HG03521 (cell line): ENCODE measurements around the gene FLAD1.
A peak's percentile ranks its signal among the peaks of the same experiment; 100 is the strongest.

Source experiments
- ATAC-seq: cut with Tn5 transposase; IDR thresholded peaks from one replicate; pipeline ENCODE4 v1.9.1; 2021; ENCODE audit warnings: mild to moderate bottlenecking, moderate library complexity; ENCODE audit not compliant: unreplicated experiment

The FLAD1 gene

DNA sequence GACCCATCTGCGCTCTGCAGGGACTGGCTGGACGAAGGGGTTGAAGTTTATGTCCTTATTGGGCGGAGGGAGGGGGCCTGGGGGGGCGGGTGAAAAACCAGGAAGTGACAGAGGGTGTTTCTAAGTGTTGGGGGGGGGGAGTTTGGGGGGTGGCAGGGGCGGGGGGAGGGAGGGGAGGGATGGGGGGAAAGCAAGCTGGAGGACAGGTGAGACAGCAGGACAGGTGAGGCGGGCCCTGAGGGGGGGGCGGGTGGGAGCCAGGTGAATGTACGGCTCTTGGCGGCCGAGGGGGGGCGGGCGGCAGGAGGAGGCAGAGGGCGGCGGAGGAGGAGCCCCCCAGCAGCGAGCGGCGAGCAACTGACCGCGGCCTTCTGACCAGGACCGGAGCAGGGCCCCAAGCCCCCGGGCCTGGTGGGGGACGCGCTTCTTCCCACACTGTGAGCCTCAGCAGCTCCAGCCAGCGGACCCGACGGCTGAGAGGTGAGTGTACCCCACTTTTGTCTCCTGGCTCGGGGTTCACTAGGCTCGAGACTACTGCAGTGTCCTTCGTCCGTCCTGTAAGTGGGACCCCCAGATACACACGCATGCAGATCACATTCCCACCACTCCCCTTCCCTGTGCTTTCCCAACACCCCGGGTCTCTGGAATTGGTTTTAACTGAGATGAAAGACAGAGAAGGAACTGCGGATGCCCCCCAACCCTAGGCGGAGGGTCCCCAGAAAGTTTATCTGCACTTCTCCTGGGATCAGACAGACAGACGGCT is 19.5 kb downstream of the FLAD1 start, which contains the start of gene ZBTB7B:
Gene ZBTB7B (plus strand): TSS at position 339 of the 763 bp plus-strand sequence. CDS start 11,859 bp downstream, outside the sequence.
- ATAC-seq = peak; percentile 4

DNA sequence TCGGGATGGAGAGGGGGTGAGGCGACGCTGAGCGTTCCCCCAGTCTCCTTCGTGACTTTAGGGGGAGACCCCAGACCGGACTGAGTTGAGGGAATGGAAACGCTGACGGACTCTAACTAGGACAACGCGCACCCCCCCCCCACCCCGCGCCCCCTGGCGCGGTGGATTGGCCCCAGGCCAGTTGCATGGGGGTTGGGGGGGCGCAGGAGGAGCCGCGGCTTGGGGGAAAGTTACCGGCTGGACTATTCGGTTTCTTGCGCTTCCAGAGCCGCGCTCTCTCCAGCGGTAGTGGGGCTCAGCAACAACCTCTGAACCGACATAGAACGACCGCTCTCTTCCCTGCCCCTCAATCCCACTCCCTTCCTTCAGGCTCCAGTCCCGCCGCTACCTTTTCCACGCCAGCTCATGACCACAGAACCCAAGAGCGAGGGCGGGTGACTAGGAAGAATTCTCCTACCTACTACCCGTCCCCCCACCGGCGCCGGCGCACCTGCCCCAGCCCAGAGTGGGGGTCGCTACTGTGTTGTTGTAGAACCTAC is 20.2 kb downstream of the FLAD1 start:
- no peak for ATAC-seq

DNA sequence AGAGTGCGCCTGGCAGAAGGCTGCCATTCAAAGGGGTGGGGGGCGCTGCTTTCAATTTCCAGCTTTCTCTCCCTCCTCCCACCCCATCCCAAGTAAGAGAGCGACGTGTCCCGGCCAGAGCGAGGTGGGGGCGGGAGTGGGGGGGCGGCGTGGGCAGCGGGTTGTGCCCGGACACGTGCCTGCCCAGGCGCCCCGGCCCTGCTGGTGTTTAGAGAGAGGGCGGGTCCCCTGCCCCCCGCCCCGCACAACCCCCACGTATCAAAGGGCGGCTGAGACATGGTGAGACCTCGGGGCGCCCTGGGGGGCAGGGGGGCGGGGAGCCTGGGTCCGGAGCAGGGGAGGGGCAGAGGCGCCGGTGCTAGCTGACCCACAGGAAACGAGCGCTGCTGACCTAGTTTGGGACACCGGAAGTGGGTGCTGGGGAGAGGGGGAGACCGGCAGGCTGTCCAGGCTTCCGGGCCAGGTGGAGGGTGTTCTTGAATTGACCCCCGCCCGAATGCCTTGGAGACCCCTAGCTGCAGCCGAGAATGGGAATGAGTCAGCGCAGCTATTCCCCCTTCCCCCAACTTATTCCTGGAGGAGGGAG is 20.7 kb downstream of the FLAD1 start:
- ATAC-seq = no peak

DNA sequence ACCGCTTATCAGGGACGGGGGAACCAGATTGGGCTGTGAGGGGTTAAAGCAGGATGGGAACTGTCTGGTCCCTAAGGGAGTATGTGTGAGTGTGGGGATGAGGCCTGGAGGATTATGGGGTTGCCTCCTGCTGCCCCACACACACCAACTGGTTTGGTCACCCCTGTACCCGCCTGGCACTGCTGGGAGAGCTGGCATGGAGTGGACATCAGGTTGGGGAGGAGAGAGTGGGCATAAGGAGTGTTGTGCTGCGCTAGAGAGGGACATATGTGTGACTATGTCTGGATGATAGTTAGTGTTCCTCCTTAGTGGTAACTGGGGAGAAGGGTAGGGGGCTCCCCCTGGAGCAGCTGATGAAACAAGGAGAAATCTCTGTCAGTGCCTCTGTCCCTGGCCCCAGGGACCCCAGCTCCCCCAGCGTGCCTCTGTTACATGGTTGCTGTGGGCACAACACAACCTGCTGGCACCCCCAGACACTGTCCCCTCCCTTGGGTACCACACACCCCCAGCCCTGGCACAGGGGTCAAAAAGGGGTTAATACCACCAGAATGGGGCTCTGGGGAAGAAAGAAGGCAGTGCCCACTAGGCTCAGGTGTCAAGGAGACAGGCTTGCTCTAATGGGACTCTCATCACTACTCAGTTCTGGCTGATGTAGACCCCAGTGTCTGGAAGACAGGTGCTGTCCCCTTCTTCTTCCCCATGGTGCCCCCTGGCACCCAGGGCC is 21.4 kb downstream of the FLAD1 start:
- ATAC-seq = no peak

DNA sequence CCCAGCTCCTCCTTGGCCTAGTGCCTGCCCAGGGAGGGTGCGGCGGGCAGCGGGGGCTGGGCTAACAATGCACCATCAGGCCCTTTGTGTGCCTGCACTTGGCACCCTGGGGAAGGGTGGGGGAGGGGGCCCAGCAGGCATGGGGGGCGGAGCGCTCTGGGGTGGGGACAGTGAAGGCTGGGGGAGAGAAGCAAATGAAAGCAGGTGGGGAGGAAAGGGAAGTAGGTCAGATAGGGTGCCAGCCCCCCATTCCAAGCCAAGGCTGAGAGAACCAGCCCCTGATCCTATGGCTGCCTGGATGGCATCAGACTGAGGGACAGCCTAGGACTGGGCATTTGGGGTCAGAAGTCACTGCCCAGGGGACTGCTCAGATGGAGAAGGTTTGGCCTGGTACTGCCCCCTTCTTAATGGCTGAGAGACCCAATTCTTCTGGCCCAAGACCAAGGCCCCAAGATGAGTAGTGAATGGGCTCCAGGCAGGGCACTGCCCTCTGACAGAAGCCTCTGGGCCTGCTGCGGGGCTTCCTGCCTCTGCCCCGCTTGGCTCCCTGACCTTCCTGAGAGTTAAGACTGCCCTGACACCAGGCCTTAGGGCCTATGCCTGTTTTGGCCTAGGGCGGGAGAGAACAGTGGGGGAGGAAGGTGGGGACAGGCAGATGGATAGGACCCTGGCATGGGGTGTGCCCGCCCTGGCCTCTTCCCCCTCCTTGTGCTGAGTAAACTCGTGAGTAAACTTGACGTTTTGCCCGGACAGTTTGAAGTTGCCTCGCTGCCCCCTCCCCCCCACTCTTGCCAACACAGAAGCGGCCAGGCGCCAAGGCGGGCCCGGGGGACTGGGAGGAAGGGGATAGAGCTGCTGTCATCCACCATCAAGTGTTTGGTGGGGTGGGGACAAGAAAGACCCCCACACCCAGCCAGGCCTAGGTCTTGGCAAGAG is 22.2 kb downstream of the FLAD1 start:
- no peak for ATAC-seq

DNA sequence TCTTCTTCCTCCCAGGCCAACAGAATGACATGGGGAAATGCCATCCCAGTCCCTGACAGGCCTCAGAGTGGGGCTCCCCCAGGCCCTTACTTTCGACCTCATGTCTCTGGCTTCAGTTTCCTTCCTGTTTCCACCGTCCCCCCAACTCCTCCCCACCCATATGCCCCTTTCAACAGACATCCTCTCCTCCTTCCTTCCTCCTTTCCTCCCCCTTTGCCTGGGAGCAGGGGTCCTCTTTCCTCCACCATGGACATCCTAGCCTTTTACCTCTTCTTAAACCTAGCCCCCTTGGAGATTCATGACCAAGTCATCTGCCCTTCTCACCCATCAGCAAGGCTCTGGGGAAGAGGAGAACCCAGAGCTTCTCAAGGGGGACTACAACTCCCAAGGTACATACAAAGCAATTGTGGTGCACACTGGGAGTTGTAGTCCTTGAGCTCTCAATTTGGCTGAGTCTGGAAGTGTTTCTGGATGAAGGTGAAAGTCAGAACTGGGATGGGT is 23.5 kb downstream of the FLAD1 start:
- no peak for ATAC-seq

DNA sequence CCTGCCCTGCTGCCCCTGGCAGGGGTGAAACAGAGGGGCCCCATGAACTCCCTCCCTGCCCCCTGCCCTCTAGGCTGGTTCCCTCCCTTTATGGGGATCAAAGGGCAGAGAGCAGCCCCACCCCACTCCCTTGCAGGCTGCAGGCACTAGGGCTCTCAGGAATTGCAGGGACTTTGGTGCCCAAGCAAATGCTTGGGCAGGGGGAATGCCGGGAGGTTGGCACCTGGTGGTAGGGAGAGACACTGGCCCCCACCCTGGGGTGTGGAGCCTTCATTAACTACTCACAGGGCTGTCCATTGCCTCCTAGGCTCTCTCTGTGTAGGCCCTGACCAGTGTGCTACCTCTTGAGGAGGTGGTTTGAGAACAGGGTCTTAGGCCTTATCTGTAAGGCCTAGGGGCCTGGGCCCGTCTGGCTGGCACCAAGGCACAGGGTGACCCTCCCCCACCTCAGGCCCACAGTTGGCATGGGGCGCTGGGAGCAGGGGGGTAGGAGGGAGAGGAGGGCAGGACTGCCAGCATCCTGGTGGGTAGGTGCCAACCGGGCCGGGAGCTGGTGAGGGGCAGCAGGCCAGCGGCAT is 24.2 kb downstream of the FLAD1 start:
- no peak for ATAC-seq

DNA sequence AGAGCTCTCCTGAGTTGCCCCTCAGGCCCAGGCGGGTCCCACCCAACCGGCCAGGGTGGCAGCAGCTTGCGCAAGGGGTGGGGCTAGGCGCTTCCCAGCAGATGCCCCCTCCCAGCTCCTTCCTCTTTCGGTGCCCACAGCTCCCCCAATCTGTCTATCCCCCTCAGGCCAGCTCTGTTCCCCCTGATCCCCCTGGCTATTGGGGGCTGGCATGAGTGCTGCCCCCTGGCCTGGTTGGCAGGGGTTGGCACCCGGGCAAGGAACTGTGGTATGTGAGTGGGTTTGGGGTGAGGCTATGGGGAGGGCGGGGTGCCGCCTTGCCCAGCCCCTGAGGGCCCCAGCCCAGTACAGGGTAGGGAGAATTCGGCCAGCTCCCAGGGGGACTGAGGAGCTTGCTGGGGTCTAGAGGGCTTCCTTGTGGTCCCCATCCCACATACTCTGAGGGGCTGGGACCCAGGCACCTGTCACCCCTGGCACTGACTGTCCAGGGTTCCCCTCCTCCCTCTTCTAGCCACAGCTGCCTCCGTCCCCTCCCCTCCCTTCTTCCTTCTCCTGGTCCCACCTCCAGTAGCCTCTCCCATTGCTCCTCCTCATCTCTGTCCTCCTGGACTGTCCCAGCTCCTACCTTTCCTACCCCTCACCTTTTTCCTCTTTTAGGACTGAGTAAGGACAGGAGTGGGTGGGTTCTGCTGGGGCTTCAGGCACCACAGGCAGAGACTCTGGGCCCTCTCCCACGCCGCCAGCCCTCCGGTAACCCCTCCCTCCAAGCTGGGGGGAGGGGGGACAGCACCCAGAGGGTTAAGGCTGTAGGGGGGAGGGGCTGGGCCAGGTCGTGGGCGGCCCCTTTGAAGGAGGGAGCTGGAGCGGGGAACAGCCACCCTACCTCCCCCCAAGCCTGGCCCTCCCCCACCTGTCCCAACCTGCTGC is 25.1 kb downstream of the FLAD1 start:
- no peak for ATAC-seq

DNA sequence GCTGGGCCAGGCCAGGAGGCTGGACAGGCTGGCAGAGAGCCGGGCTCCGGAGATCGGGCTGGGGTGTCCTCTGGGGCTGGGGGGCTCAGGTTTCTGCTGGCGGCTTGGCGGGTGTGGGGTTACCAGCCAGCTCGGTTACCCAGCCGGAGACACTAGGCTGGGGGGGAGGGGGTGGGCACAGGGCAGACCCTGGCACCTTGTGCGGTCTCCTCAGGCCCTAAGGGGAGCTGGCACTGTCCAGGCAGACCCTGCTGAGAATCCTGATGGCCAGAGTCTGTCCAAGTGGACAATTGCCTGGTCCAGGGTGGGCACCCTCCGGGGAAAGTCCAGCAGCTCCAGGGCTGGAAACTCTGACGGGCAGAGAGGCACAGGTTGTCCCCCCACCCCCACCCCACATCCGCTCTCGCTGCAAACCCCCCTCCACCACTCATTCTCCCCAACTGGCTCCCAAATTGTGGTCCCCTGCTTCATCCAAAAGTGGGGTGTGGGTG is 26.1 kb downstream of the FLAD1 start:
- ATAC-seq = no peak

DNA sequence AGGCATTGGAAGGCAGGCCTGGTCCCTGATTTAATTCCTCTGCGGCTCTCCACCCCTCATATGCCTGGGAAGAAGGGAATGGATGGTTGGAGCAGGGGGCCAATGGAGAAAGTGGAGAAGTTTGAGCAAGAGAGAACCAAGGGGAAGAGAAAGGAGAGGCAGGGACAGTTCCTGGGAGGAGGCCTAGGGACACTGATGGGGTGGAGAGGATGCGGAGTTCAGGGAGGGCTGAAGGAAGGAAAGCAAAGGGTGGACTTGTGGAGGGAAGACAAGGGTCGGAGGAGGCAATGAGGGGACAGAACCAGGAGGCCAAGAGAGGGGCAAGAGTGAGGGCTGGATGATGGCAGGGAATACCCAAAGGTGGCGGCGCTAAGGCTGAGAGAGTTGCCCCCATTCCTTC is 26.6 kb downstream of the FLAD1 start:
- no peak for ATAC-seq

DNA sequence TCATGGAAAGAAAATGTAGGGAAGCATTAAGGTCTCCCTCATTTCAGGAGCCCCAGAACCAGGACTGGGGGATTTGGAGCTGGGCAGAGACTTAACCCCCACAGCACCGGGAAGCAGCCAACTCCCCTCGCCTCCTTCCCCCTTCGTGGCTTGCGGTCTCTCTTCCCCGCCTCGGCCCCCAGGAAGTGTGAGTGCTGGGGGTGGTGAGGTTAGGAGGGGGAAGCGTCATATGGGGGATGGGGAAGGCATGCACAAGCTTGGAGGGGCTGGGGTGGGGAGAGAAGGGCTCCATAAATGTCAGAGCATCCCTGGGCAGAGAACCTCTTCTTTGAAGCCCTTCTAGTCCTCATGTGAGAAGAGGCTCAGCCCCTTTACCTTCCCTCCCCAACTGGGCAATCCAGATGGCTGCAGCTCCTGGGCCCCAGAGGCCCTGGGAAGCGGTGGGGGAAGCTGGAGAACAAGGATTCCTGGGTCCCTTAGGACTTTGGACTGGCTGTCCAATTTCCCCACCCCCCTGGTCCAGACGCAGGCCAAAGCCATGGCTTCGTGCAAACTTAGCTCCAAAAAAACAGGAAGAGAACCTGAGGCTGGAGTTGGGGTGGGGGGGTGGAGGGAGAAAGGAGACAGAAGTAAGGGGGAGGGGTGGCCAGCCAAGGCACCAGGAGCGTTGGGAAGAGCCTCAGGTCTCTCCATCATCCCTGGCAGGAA is 27.2 kb downstream of the FLAD1 start:
- ATAC-seq = no peak

DNA sequence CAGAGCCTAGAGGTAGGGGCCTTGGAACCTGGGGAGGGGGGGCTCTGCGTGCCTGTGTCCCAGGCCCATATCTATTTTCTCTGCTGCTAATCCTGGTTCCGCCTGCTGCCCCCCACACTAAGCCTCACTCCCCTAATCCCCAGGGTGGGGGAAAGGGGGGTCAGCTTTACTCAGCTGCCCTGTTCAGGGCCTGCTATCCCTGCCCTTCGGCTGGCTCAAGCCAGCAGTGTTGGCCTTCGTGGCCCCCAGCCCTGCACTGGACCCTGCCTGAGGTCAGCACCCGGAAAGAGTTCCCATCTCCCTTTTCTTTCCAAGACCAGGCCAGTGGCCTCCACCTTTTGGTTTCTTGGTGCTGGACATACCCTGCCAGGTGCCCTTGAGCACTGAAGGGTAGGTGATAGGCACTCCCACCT is 27.9 kb downstream of the FLAD1 start:
- ATAC-seq = no peak

DNA sequence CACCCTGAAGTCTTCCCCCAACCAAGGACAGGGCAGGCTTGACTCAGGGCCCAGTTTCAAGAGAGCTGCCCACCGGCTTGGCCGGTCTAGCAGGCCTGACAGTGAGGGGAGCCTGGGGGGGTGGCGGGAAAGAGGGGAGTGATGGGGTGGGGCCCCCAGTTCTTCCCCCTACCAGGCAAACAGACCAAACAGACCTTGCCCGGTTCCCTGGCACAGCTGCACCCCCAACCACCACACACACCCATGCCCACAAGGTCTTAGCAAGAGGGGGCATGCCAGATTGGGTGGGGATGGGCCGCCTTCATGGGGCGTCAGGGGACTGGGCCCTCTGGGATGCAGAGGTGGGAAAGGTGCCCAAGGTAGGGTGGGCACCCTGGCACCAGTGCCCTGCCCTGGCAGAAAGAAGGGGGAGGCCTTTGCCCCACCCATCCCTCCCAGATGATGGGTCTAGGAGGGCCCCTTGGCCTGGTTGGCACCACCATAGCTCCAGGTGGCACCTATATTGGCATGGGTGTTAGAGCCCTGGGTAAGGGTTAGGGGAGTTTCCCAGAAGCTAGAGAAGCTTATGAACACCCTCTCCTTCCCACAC is 28.4 kb downstream of the FLAD1 start:
- no peak for ATAC-seq

DNA sequence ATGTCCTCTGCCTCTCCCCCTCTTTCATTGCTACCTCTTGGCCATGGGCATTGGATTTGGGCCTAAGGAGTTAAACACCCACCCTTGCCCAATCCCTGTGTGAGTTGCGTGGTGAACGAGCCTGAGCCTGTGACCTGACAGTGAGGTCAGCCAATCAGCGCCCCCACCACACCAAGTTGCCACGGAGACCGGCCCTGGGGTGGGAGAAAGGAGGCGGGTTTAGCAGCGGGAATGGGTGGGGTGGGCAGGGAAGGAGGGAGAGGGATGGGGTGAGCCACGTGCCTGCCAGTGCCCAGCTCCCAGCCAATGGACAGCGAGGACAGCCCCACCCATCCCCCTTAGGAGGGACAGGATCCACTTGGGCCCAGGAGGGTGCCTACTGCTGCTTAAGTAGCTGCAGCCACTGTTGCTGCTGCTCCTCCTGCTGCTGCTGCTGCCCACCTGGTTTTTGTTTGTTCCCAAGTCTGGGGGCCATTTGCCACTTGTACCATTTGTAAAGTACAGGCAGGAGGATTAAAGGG is 28.9 kb downstream of the FLAD1 start:
- no peak for ATAC-seq

DNA sequence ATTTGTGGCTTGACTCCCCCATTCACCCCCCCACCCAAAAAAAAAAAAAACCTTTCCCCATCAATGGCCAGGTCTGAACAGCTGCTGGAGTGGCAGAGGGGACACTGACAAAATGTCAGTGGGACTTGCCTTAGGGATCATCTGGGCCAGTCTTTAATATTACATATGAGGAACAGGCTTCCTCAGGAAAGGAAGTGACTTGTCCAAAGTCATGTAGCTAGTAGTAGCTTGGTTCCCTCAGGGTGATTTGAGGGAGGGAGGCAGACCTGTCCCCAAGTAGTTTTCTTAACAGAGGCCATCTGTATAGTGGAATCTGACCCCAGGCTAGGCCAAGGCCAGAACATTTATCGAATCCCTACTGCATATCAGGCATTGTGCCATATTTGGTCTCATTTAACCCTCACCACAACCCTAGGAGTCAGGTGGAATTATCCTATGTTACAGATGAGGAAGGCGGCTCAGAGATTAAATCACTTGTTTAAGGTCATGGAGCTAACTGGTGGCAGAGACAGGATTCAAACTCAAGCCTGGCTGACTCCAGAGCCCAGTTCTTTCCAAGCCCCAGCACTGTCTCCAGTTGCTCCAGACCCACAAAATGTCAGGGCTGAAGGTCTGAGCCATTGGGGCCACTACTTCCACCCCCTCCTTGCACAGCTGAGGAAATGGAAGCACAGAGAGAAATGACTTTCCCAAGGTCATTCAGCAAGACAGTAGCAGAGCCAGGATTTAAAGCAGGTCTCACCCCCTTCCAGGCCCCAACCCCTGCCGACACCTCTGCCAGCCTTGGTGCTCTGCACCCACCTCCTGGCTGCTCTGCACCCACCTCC is 29.8 kb downstream of the FLAD1 start:
- no peak for ATAC-seq

DNA sequence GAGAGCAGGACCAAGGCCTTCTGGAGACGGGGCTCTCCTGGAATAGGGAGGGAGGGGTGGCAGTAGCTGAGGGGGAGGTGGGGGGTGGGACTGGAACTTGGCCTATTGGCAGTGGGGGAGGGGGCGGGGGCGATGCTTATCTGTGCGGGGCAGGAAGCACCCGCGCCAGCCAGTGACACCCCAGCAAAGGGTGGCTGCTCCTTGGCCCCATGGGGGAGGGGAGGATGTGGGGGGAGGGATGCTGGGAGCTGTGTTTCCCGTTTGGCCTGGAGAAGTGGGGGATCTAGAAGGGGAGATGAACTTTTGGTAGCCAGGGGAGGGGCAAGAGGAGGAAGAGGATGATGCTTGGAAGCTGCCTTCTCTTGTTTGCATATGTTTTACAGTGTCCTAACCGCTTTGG is 30.5 kb downstream of the FLAD1 start:
- no peak for ATAC-seq
